Measurements from ENCODE around the gene PLXNC1.

The PLXNC1 gene

GRCh38 chr12:94175763-94176668 is 27.6 kb downstream of the PLXNC1 start:
- no peaks in the 10 kb centered on the region for H3K9me2 ChIP-seq (ENCODE audit: low read depth, low read length)

DNA sequence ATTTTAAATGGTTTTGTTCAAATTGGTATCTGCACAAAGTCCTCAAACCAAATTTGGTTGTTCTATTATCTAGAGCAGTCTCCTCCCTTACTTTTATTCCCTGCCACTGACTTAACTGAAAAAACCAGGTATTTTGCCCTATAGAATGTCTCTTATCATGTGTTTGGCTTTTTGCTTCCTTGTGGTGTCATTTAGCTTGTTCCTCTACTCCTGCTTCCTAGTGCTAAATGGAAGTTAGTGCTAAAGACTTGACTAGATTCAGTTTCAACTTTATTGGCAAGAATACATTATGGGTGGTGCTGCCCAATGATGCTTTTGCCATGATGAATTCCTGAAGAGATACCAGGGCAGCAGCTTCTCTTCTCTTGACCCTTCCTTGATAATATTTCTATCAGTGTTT is 29.7 kb downstream of the PLXNC1 start:
- no peaks in the 10 kb centered on the region for H3K9me3 ChIP-seq (ENCODE audit: low read length)
- no peaks in the 10 kb centered on the region for H4K20me1 ChIP-seq (ENCODE audit: insufficient read depth, low read length)
- H3K27ac ChIP-seq (ENCODE audit: low read depth, low read length, poor library complexity, severe bottlenecking), result no peak overlapping the region
- no peaks in the 10 kb centered on the region for H3K27me3 ChIP-seq (ENCODE audit: insufficient read depth, low read length)
- no peaks in the 10 kb centered on the region for H3K36me3 ChIP-seq (ENCODE audit: insufficient read depth, low read length)
- no peaks in the 10 kb centered on the region for H3K9me2 ChIP-seq (ENCODE audit: low read depth, low read length)
- TF ChIP-seq, protein P1, sequence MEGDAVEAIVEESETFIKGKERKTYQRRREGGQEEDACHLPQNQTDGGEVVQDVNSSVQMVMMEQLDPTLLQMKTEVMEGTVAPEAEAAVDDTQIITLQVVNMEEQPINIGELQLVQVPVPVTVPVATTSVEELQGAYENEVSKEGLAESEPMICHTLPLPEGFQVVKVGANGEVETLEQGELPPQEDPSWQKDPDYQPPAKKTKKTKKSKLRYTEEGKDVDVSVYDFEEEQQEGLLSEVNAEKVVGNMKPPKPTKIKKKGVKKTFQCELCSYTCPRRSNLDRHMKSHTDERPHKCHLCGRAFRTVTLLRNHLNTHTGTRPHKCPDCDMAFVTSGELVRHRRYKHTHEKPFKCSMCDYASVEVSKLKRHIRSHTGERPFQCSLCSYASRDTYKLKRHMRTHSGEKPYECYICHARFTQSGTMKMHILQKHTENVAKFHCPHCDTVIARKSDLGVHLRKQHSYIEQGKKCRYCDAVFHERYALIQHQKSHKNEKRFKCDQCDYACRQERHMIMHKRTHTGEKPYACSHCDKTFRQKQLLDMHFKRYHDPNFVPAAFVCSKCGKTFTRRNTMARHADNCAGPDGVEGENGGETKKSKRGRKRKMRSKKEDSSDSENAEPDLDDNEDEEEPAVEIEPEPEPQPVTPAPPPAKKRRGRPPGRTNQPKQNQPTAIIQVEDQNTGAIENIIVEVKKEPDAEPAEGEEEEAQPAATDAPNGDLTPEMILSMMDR (IDR thresholded peaks at IDR 0.05; ENCODE audit: low read length), result no peak
- no peak for TF ChIP-seq EZH2 (IDR thresholded peaks at IDR 0.05; ENCODE audit: borderline replicate concordance, low read length)
- no peak overlapping the region for H3K9ac ChIP-seq (ENCODE audit: low read length)
- H3F3A ChIP-seq (ENCODE audit: insufficient read depth, low read length), result no peaks in the 10 kb centered on the region
- no peak overlapping the region for H2AFZ ChIP-seq (ENCODE audit: low read length)
- H3K79me2 ChIP-seq (ENCODE audit: insufficient read depth, low read length), result no peaks in the 10 kb centered on the region
- H3K4me2 ChIP-seq (ENCODE audit: low read length), result no peak overlapping the region
- peaks cover 33% of the 10 kb centered on the region for H3K4me1 ChIP-seq (ENCODE audit: insufficient read depth, low read length, severe bottlenecking)
- H3K4me3 ChIP-seq (ENCODE audit: low read depth, low read length, poor library complexity, severe bottlenecking), result no peak overlapping the region

More at GRCh38 chr12:94175763-94176668, 27.6 kb downstream of the PLXNC1 start:
- H3K27me3 ChIP-seq (ENCODE audit: insufficient read depth, low read length), result no peaks in the 10 kb centered on the region
- no peaks in the 10 kb centered on the region for H3K36me3 ChIP-seq (ENCODE audit: insufficient read depth, low read length)
- no peaks in the 10 kb centered on the region for H4K20me1 ChIP-seq (ENCODE audit: insufficient read depth, low read length)
- TF ChIP-seq EZH2 (IDR thresholded peaks at IDR 0.05; ENCODE audit: borderline replicate concordance, low read length), result no peak
- TF ChIP-seq, protein P1 (IDR thresholded peaks at IDR 0.05; ENCODE audit: low read length), result no peak
- H3K4me3 ChIP-seq (ENCODE audit: low read depth, low read length, poor library complexity, severe bottlenecking), result no peak overlapping the region
- no peak overlapping the region for H3K27ac ChIP-seq (ENCODE audit: low read depth, low read length, poor library complexity, severe bottlenecking)
- H3K4me2 ChIP-seq (ENCODE audit: low read length), result peak overlapping the region; percentile 14; the same call in 1 of the 2 replicates
- H2AFZ ChIP-seq (ENCODE audit: low read length), result no peak overlapping the region
- peaks cover 37% of the 10 kb centered on the region for H3K4me1 ChIP-seq (ENCODE audit: insufficient read depth, low read length, severe bottlenecking)
- no peaks in the 10 kb centered on the region for H3K79me2 ChIP-seq (ENCODE audit: insufficient read depth, low read length)
- no peak overlapping the region for H3K9ac ChIP-seq (ENCODE audit: low read length)
- no peaks in the 10 kb centered on the region for H3K9me3 ChIP-seq (ENCODE audit: low read length)
- H3F3A ChIP-seq (ENCODE audit: insufficient read depth, low read length), result no peaks in the 10 kb centered on the region

DNA sequence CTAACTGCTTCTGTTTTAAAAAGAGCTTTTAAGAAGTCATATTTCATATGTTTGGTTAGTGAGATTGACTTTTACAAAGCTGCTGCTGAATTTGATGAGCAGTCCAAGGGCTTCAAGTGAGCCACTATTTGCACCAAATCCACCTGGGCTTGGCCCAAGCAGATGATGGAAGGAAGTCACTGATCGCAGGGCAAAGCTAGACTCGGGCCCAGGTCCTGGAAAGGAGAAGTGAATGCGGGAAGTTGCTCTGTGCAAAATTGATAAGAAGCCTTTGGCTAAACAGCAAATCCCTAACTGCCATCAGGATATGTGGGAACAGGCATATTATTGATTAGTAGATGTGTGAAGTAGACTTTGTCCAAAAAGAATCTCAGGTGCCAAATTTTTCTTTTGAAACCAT is 30.5 kb downstream of the PLXNC1 start:
- no peak for TF ChIP-seq EZH2 (IDR thresholded peaks at IDR 0.05; ENCODE audit: borderline replicate concordance, low read length)
- TF ChIP-seq, protein P1 (IDR thresholded peaks at IDR 0.05; ENCODE audit: low read length), result no peak
- Histone ChIP-seq H3F3A (ENCODE audit: insufficient read depth, low read length) (no peaks in the 10 kb centered on the region), H3K27me3 (ENCODE audit: insufficient read depth, low read length) (no peaks in the 10 kb centered on the region), H3K36me3 (ENCODE audit: insufficient read depth, low read length) (no peaks in the 10 kb centered on the region), H3K79me2 (ENCODE audit: insufficient read depth, low read length) (no peaks in the 10 kb centered on the region), H3K27ac (ENCODE audit: low read depth, low read length, poor library complexity, severe bottlenecking) (no peak overlapping the region), H3K9ac (ENCODE audit: low read length) (no peak overlapping the region), H3K4me2 (ENCODE audit: low read length) (no peak overlapping the region), H3K4me3 (ENCODE audit: low read depth, low read length, poor library complexity, severe bottlenecking) (no peak overlapping the region), H3K4me1 (ENCODE audit: insufficient read depth, low read length, severe bottlenecking) (peaks cover 25% of the 10 kb centered on the region), H4K20me1 (ENCODE audit: insufficient read depth, low read length) (no peaks in the 10 kb centered on the region), H3K9me3 (ENCODE audit: low read length) (no peaks in the 10 kb centered on the region), H2AFZ (ENCODE audit: low read length) (no peak overlapping the region), H3K9me2 (ENCODE audit: low read depth, low read length) (no peaks in the 10 kb centered on the region)

All from OCI-LY1 (cell line).